GM19043 (cell line): Measurements from ENCODE around the gene TEX55.
"Not testable (repeated sequence)": the region's sequence is repeated elsewhere in the genome, so short reads cannot be mapped to it uniquely, and the experiment has no call there.

Source experiments
- ATAC-seq: cut with Tn5 transposase; IDR thresholded peaks from one replicate; pipeline ENCODE4 v1.9.1; 2021; ENCODE audit warnings: low read depth; ENCODE audit not compliant: unreplicated experiment

The TEX55 gene

GRCh38 chr3:119145500-119146167 is at the start of gene TEX55:
Gene TEX55 (plus strand): TSS chr3:119146165. CDS start chr3:119146190, 25 bp downstream.
- ATAC-seq, result no peak

- no peak for ATAC-seq
Observed at GRCh38 chr3:119098003-119098402, 48.0 kb upstream of the TEX55 start.

- no peak for ATAC-seq
Observed at GRCh38 chr3:119098619-119099222, 47.2 kb upstream of the TEX55 start.

- no peak for ATAC-seq
Observed at GRCh38 chr3:119099785-119100184, 46.2 kb upstream of the TEX55 start.

GRCh38 chr3:119104031-119104430 is 41.9 kb upstream of the TEX55 start:
- ATAC-seq, result no peak

GRCh38 chr3:119118330-119118729 is 27.6 kb upstream of the TEX55 start:
- not testable (repeated sequence) for ATAC-seq

GRCh38 chr3:119120480-119120879 is 25.5 kb upstream of the TEX55 start:
- no peak for ATAC-seq

- ATAC-seq, result no peak
Observed at GRCh38 chr3:119122350-119122749, 23.6 kb upstream of the TEX55 start.

- ATAC-seq, result no peak
Observed at GRCh38 chr3:119125342-119125741, 20.6 kb upstream of the TEX55 start.

GRCh38 chr3:119125742-119126504 is 20.0 kb upstream of the TEX55 start:
- no peak for ATAC-seq

- not testable (repeated sequence) for ATAC-seq
Observed at GRCh38 chr3:119130291-119130690, 15.7 kb upstream of the TEX55 start.

- not testable (repeated sequence) for ATAC-seq
Observed at GRCh38 chr3:119132291-119132690, 13.7 kb upstream of the TEX55 start.

GRCh38 chr3:119139360-119139759 is 6.6 kb upstream of the TEX55 start:
- not testable (repeated sequence) for ATAC-seq

GRCh38 chr3:119140466-119140865 is 5.5 kb upstream of the TEX55 start:
- ATAC-seq, result no peak

- ATAC-seq, result no peak
Observed at GRCh38 chr3:119145128-119145499, 851 bp upstream of the TEX55 start.

- no peak for ATAC-seq
Observed at GRCh38 chr3:119146578-119147375, 812 bp downstream of the TEX55 start.

- no peak for ATAC-seq
Observed at GRCh38 chr3:119147494-119147893, 1.5 kb downstream of the TEX55 start.

GRCh38 chr3:119148493-119149180 is 2.7 kb downstream of the TEX55 start:
- ATAC-seq, result no peak

- no peak for ATAC-seq
Observed at GRCh38 chr3:119149484-119149883, 3.5 kb downstream of the TEX55 start.

- no peak for ATAC-seq
Observed at GRCh38 chr3:119156868-119157267, 10.9 kb downstream of the TEX55 start.
